HepG2 (cell line): Measurements from ENCODE around the gene SP7. TPM values are rescaled to one million over a fixed set of nuclear protein-coding genes. Genes with fewer than 3 reads are reported as not detected.

Experiments
- DNMT3B ChIP-seq: conservative IDR thresholded peaks from 2 replicates; pipeline ENCODE4 v1.6.1; 2016; ENCODE audit warnings: missing biosample characterization, control low read depth
- EED ChIP-seq: sonication (generic); formaldehyde crosslinking; IDR thresholded peaks from 2 replicates; pipeline ENCODE4 v1.5.0; 2020; ENCODE audit warnings: mild to moderate bottlenecking, missing genetic modification reagents
- GATAD2A ChIP-seq: IDR thresholded peaks from 2 replicates; pipeline ENCODE4 v1.6.1; 2016
- HNF4A ChIP-seq: sonication (generic); formaldehyde crosslinking; IDR thresholded peaks from 2 replicates; pipeline ENCODE4 v1.4.0; 2020; ENCODE audit warnings: missing genetic modification reagents
- KDM5A ChIP-seq: fragments of 200-600 bp; sonication (generic); IDR thresholded peaks from 2 replicates; pipeline ENCODE4 v1.7.0; 2018; ENCODE audit warnings: antibody characterized with exemption, mild to moderate bottlenecking, low read length, borderline replicate concordance
- KLF6 ChIP-seq: IDR thresholded peaks from 2 replicates; pipeline ENCODE4 v1.8.0; 2016; ENCODE audit warnings: missing biosample characterization, missing genetic modification reagents
- MAFF ChIP-seq: IDR thresholded peaks from 2 replicates; pipeline ENCODE4 v1.6.1; 2011; ENCODE audit warnings: low read depth, low read length, improper control_type of control experiment
- NONO ChIP-seq, 2 experiments: fragments of 450-650 bp in 1 of 2; sonication (generic) in 1 of 2; formaldehyde crosslinking in 1 of 2; IDR thresholded peaks in 1 of 2; conservative IDR thresholded peaks in 1 of 2; 2 replicates each; pipeline versions ENCODE4 v1.6.1 to v1.8.0; 2017 to 2022; ENCODE audit warnings: mild to moderate bottlenecking in 1 of 2, missing genetic modification reagents in 1 of 2, moderate library complexity in 1 of 2
- POLR2A ChIP-seq, 2 experiments: IDR thresholded peaks; 2 replicates each; pipeline ENCODE4 v1.6.1; 2011; ENCODE audit warnings: low read depth in 2 of 2, low read length in 2 of 2, mild to moderate bottlenecking in 1 of 2, moderate library complexity in 1 of 2; ENCODE audit not compliant: insufficient read depth in 1 of 2
- REXO4 ChIP-seq: sonication (generic); formaldehyde crosslinking; IDR thresholded peaks from 2 replicates; pipeline ENCODE4 v1.8.0; 2022; ENCODE audit warnings: missing genetic modification reagents, mild to moderate bottlenecking, borderline replicate concordance
- SALL2 ChIP-seq: sonication (generic); formaldehyde crosslinking; IDR thresholded peaks from 2 replicates; pipeline ENCODE4 v1.8.1; 2023; ENCODE audit warnings: mild to moderate bottlenecking, missing genetic modification reagents, inconsistent platforms
- SKI ChIP-seq: fragments of 450-650 bp; IDR thresholded peaks from one replicate; pipeline ENCODE4 v1.6.1; 2018; ENCODE audit warnings: mild to moderate bottlenecking; ENCODE audit not compliant: partially characterized antibody
- SMC3 ChIP-seq: IDR thresholded peaks from 2 replicates; pipeline ENCODE4 v1.6.1; 2011; ENCODE audit warnings: low read length, improper control_type of control experiment
- SOX6 ChIP-seq, 2 experiments: fragments of 450-650 bp in 1 of 2; sonication (generic) in 1 of 2; formaldehyde crosslinking in 1 of 2; IDR thresholded peaks; 2 replicates each; pipeline versions ENCODE4 v1.4.0 to v1.6.1; 2017 to 2020; ENCODE audit warnings: antibody characterized with exemption in 1 of 2, mild to moderate bottlenecking in 1 of 2, missing genetic modification reagents in 1 of 2
- U2AF2 ChIP-seq: fragments of 200-400 bp; formaldehyde crosslinking; IDR thresholded peaks from 2 replicates; pipeline ENCODE4 v1.6.1; 2017; ENCODE audit warnings: low read depth, mild to moderate bottlenecking, low read length
- WIZ ChIP-seq: sonication (generic); formaldehyde crosslinking; IDR thresholded peaks from 2 replicates; pipeline ENCODE4 v1.5.1; 2020; ENCODE audit warnings: mild to moderate bottlenecking, missing genetic modification reagents
- ZBTB20 ChIP-seq: sonication (generic); formaldehyde crosslinking; IDR thresholded peaks from 2 replicates; pipeline ENCODE4 v1.8.1; 2023; ENCODE audit warnings: missing genetic modification reagents, low read depth, mild to moderate bottlenecking, borderline replicate concordance
- ZNF224 ChIP-seq: sonication (generic); formaldehyde crosslinking; IDR thresholded peaks from 2 replicates; pipeline ENCODE4 v1.5.0; 2020; ENCODE audit warnings: mild to moderate bottlenecking, missing genetic modification reagents
- ZNF253 ChIP-seq: sonication (generic); formaldehyde crosslinking; IDR thresholded peaks from 2 replicates; pipeline ENCODE4 v1.8.0; 2022; ENCODE audit warnings: mild to moderate bottlenecking, missing genetic modification reagents, borderline replicate concordance
- ZNF337 ChIP-seq: sonication (generic); formaldehyde crosslinking; IDR thresholded peaks from 2 replicates; pipeline ENCODE4 v1.5.1; 2020; ENCODE audit warnings: missing genetic modification reagents, low read depth, mild to moderate bottlenecking, borderline replicate concordance
- ZNF354B ChIP-seq: sonication (generic); formaldehyde crosslinking; IDR thresholded peaks from 2 replicates; pipeline ENCODE4 v1.8.0; 2022; ENCODE audit warnings: mild to moderate bottlenecking, missing genetic modification reagents
- ZNF567 ChIP-seq: sonication (generic); formaldehyde crosslinking; IDR thresholded peaks from 2 replicates; pipeline ENCODE4 v1.8.1; 2023; ENCODE audit warnings: mild to moderate bottlenecking, missing genetic modification reagents, borderline replicate concordance
- ZNF615 ChIP-seq: sonication (generic); formaldehyde crosslinking; IDR thresholded peaks from 2 replicates; pipeline ENCODE4 v1.5.0; 2020; ENCODE audit warnings: mild to moderate bottlenecking, missing genetic modification reagents, borderline replicate concordance
- ZNF780A ChIP-seq: sonication (generic); formaldehyde crosslinking; IDR thresholded peaks from 2 replicates; pipeline ENCODE4 v1.8.0; 2022; ENCODE audit warnings: mild to moderate bottlenecking, missing genetic modification reagents, moderate library complexity
- polyA plus RNA-seq, 8 experiments: library from polyadenylated mRNA; depleted of rRNA in 3 of 8; stranded (reverse) in 7 of 8; unstranded in 1 of 8; fragments of >200 nt; fragmentation: Illumina TruSeq in 4 of 8; extraction: Trizol in 4 of 8; gene quantifications; 2 replicates each; pipeline versions ENCODE4 v1.2.1 to v1.2.3, GENCODE V29; 2011 to 2016; ENCODE audit warnings: low read depth in 4 of 8, missing spikeins in 1 of 8, mixed read lengths in 1 of 8; ENCODE audit not compliant: insufficient read depth in 1 of 8
- total RNA-seq, 5 experiments: library from RNA; depleted of rRNA; stranded (reverse); fragments of >200 nt; fragmentation: Illumina TruSeq; extraction: Trizol; gene quantifications; 2 replicates each; pipeline ENCODE4 v1.2.3, GENCODE V29; 2016; ENCODE audit warnings: low read depth in 1 of 5
- TF ChIP-seq, protein P1 (sequence below): sonication (generic); formaldehyde crosslinking; IDR thresholded peaks from 2 replicates; pipeline ENCODE4 v1.4.0; 2020; ENCODE audit warnings: missing genetic modification reagents, borderline replicate concordance

The SP7 gene
- total and polyA plus RNA-seq, 2 of the 13 experiments (the other 11 are each of a cell fraction or from before 2014, with no cell fraction given), result not detected

DNA sequence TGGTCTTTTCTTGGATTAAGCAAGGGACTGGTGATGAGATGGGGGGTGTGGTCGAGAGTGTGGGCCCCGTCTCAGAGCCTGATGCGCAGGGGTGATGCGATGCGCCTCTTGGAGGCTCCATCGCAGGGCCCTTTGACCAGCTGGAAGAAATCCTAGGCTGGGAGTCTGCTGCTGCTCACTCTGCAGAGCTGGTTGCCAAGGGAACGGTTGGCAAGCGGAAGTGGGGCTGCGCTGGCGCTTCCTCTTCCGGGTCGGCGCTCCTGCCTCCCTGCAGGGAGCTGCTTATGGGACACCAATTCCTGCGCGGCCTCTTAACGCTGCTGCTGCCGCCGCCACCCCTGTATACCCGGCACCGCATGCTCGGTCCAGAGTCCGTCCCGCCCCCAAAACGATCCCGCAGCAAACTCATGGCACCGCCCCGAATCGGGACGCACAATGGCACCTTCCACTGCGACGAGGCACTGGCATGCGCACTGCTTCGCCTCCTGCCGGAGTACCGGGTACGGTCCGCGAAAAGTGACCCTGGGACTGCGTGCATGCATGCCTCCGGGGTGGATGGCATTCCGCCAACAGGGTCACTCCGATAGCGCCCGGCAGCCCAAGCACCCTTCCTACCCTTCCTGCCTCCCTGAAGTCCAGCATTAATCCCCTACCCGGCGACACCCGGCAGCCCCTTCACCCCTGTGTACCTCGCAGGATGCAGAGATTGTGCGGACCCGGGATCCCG is 36.5 kb downstream of the SP7 start, which contains the start of gene MYG1 (continued):
- TF ChIP-seq HNF4A (peak; percentile 91), NONO (IDR thresholded peaks at IDR 0.05) (no peak), NONO (CRISPR knock-in tag; conservative IDR thresholded peaks at IDR 0.05) (peak; percentile 94), SMC3 (no peak), KLF6 (CRISPR knock-in tag) (0 out of 2 replicates have a peak, but pooled peaks have one; percentile 46), ZNF615 (no peak), KDM5A (peak; percentile 71), ZNF780A (CRISPR knock-in tag) (peak; percentile 49; the same call in 1 of the 2 replicates), WIZ (CRISPR knock-in tag) (no peak), ZNF253 (CRISPR knock-in tag) (no peak; the same call in 1 of the 2 replicates), ZNF224 (0 out of 2 replicates have a peak, but pooled peaks have one; percentile 72), REXO4 (no peak), ZNF337 (no peak), ZNF567 (no peak), GATAD2A (CRISPR knock-in tag) (no peak; the same call in 1 of the 2 replicates), DNMT3B (CRISPR knock-in tag) (no peak; the same call in 1 of the 2 replicates), ZNF354B (CRISPR knock-in tag) (peak; percentile 77; the same call in 1 of the 2 replicates), MAFF (no peak), U2AF2 (peak; percentile 98), SKI (peak; percentile 65), POLR2A (IDR thresholded peaks at IDR 0.05; ENCODE audit: insufficient read depth in 1 of 2, low read depth in 2 of 2, low read length in 2 of 2) (peak; percentile 77 to 80), EED (CRISPR knock-in tag) (no peak), SOX6 (IDR thresholded peaks at IDR 0.05) (no peak), SOX6 (CRISPR knock-in tag; IDR thresholded peaks at IDR 0.05) (peak; percentile 67; the same call in 1 of the 2 replicates), SALL2 (CRISPR knock-in tag) (no peak; the same call in 1 of the 2 replicates), ZBTB20 (CRISPR knock-in tag) (peak; percentile 60)
- TF ChIP-seq, protein P1, sequence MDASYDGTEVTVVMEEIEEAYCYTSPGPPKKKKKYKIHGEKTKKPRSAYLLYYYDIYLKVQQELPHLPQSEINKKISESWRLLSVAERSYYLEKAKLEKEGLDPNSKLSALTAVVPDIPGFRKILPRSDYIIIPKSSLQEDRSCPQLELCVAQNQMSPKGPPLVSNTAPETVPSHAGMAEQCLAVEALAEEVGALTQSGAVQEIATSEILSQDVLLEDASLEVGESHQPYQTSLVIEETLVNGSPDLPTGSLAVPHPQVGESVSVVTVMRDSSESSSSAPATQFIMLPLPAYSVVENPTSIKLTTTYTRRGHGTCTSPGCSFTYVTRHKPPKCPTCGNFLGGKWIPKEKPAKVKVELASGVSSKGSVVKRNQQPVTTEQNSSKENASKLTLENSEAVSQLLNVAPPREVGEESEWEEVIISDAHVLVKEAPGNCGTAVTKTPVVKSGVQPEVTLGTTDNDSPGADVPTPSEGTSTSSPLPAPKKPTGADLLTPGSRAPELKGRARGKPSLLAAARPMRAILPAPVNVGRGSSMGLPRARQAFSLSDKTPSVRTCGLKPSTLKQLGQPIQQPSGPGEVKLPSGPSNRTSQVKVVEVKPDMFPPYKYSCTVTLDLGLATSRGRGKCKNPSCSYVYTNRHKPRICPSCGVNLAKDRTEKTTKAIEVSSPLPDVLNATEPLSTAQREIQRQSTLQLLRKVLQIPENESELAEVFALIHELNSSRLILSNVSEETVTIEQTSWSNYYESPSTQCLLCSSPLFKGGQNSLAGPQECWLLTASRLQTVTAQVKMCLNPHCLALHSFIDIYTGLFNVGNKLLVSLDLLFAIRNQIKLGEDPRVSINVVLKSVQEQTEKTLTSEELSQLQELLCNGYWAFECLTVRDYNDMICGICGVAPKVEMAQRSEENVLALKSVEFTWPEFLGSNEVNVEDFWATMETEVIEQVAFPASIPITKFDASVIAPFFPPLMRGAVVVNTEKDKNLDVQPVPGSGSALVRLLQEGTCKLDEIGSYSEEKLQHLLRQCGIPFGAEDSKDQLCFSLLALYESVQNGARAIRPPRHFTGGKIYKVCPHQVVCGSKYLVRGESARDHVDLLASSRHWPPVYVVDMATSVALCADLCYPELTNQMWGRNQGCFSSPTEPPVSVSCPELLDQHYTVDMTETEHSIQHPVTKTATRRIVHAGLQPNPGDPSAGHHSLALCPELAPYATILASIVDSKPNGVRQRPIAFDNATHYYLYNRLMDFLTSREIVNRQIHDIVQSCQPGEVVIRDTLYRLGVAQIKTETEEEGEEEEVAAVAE, result peak; percentile 90
